Hepatocyte (in vitro differentiated cells): Measurements from ENCODE around the gene NHS. TPM values are rescaled to one million over a fixed set of nuclear protein-coding genes. Genes with fewer than 3 reads are reported as not detected.

Source experiments
- DNase-seq: peaks from one replicate; pipeline ENCODE4 v3.0.0-alpha.2; 2016; ENCODE audit warnings: low spot score
- H2AFZ ChIP-seq: fragments of 200-600 bp; sonication (generic); 2 replicates; pipeline ENCODE4 v1.6.0; 2016; ENCODE audit warnings: antibody characterized with exemption, mild to moderate bottlenecking
- H3K27ac ChIP-seq: fragments of 200-600 bp; sonication (generic); 2 replicates; pipeline ENCODE4 v1.5.1; 2016; ENCODE audit warnings: mild to moderate bottlenecking
- H3K27me3 ChIP-seq: fragments of 200-600 bp; sonication (generic); 2 replicates; pipeline ENCODE4 v1.6.1; 2016
- H3K36me3 ChIP-seq: fragments of 200-600 bp; sonication (generic); replicated peaks from 2 replicates; pipeline ENCODE4 v1.5.1; 2016; ENCODE audit warnings: low read depth; ENCODE audit not compliant: insufficient read depth
- H3K4me1 ChIP-seq: fragments of 200-600 bp; sonication (generic); 2 replicates; pipeline ENCODE4 v1.5.1; 2016; ENCODE audit warnings: mild to moderate bottlenecking, moderate library complexity; ENCODE audit not compliant: insufficient read depth
- H3K4me2 ChIP-seq: fragments of 200-600 bp; sonication (generic); 2 replicates; pipeline ENCODE4 v1.6.0; 2016
- H3K4me3 ChIP-seq: fragments of 200-600 bp; sonication (generic); 2 replicates; pipeline ENCODE4 v1.5.1; 2016; ENCODE audit warnings: mild to moderate bottlenecking
- H3K79me2 ChIP-seq: fragments of 200-600 bp; sonication (generic); 2 replicates; pipeline ENCODE4 v1.6.0; 2017; ENCODE audit warnings: mild to moderate bottlenecking
- H3K9me2 ChIP-seq: fragments of 200-600 bp; sonication (generic); replicated peaks from 2 replicates; pipeline ENCODE4 v1.6.0; 2017; ENCODE audit warnings: mild to moderate bottlenecking; ENCODE audit not compliant: insufficient read depth
- H3K9me3 ChIP-seq: fragments of 200-600 bp; sonication (generic); 2 replicates; pipeline ENCODE4 v1.5.1; 2016; ENCODE audit warnings: low read depth, mild to moderate bottlenecking
- H4K20me1 ChIP-seq: fragments of 200-600 bp; sonication (generic); 2 replicates; pipeline ENCODE4 v1.6.0; 2016; ENCODE audit warnings: mild to moderate bottlenecking; ENCODE audit not compliant: insufficient read depth, poor library complexity, severe bottlenecking
- CTCF ChIP-seq: fragments of 200-600 bp; sonication (generic); IDR thresholded peaks from 2 replicates; pipeline ENCODE4 v1.5.1; 2016; ENCODE audit warnings: antibody characterized with exemption, mild to moderate bottlenecking; ENCODE audit not compliant: poor library complexity
- EZH2 ChIP-seq: fragments of 200-600 bp; sonication (generic); IDR thresholded peaks from 2 replicates; pipeline ENCODE4 v1.6.1; 2016; ENCODE audit warnings: antibody characterized with exemption, mild to moderate bottlenecking, borderline replicate concordance
- EZH2phosphoT487 ChIP-seq: fragments of 200-600 bp; sonication (generic); IDR thresholded peaks from one replicate; pipeline ENCODE4 v1.6.1; 2018; ENCODE audit warnings: antibody characterized with exemption, mild to moderate bottlenecking, low read depth, moderate library complexity; ENCODE audit not compliant: unreplicated experiment, severe bottlenecking
- WGBS: methylation state at CpG from one replicate; pipeline ENCODE4 v1.1.6; 2016; ENCODE audit warnings: low lambda C conversion rate; ENCODE audit errors: missing lambda C conversion rate; 5-methylcytosine and 5-hydroxymethylcytosine counted together
- polyA plus RNA-seq: library from polyadenylated mRNA; unstranded; fragments of >200 nt; fragmentation: Nextera tagmentation; extraction: Ambion mirVana; gene quantifications from 2 replicates; pipeline ENCODE4 v1.2.1, GENCODE V29; 2016
- total RNA-seq: library from RNA; depleted of rRNA; stranded (reverse); fragments of >200 nt; gene quantifications from 2 replicates; pipeline ENCODE4 v1.2.3, GENCODE V29; 2014

The NHS gene
- total and polyA plus RNA-seq, 2 experiments from 2014 or later, result 0.35 to 3.1 TPM

GRCh38 chrX:17750436-17750835, 375.4 kb downstream of the NHS start:
- Histone ChIP-seq H3K9me2 (no peaks in the 10 kb centered on the region), H3K4me3 (no peak overlapping the region), H3K4me1 (no peaks in the 10 kb centered on the region), H4K20me1 (no peaks in the 10 kb centered on the region), H2AFZ (no peak overlapping the region), H3K36me3 (no peaks in the 10 kb centered on the region), H3K4me2 (no peak overlapping the region), H3K27ac (no peak overlapping the region), H3K79me2 (peaks cover 5% of the 10 kb centered on the region), H3K27me3 (no peaks in the 10 kb centered on the region), H3K9me3 (no peaks in the 10 kb centered on the region)
- no peak for TF ChIP-seq EZH2
- no peak for TF ChIP-seq CTCF
- no peak for TF ChIP-seq EZH2phosphoT487
- 70% methylated on average over 3 of the region's 3 CpGs for WGBS
- DNase-seq, result no peak

- Histone ChIP-seq H3K27me3 (no peaks in the 10 kb centered on the region), H3K36me3 (no peaks in the 10 kb centered on the region), H3K79me2 (no peaks in the 10 kb centered on the region), H4K20me1 (no peaks in the 10 kb centered on the region), H3K9me3 (no peaks in the 10 kb centered on the region), H3K27ac (no peak overlapping the region), H3K9me2 (no peaks in the 10 kb centered on the region), H3K4me3 (no peak overlapping the region), H3K4me1 (no peaks in the 10 kb centered on the region), H2AFZ (no peak overlapping the region), H3K4me2 (no peak overlapping the region)
- TF ChIP-seq EZH2, result no peak
- no peak for TF ChIP-seq CTCF
- no peak for TF ChIP-seq EZH2phosphoT487
- no peak for DNase-seq
- WGBS, result 58% methylated on average over 2 of the region's 2 CpGs
These were observed 383.4 kb downstream of the NHS start for GRCh38 chrX:17758382-17758781.

GRCh38 chrX:17759990-17760389, 385.0 kb downstream of the NHS start:
- no peaks in the 10 kb centered on the region for H3K4me1 ChIP-seq
- H4K20me1 ChIP-seq, result no peaks in the 10 kb centered on the region
- 90% methylated on average over 1 of the region's 1 CpG for WGBS
- TF ChIP-seq EZH2phosphoT487, result no peak
- TF ChIP-seq EZH2, result no peak
- TF ChIP-seq CTCF, result no peak
- H3K4me2 ChIP-seq, result no peak overlapping the region
- H3K27me3 ChIP-seq, result no peaks in the 10 kb centered on the region
- H3K27ac ChIP-seq, result no peak overlapping the region
- no peak for DNase-seq
- H3K9me2 ChIP-seq, result no peaks in the 10 kb centered on the region
- H3K79me2 ChIP-seq, result no peaks in the 10 kb centered on the region
- no peak overlapping the region for H2AFZ ChIP-seq
- no peak overlapping the region for H3K4me3 ChIP-seq
- no peaks in the 10 kb centered on the region for H3K36me3 ChIP-seq
- no peaks in the 10 kb centered on the region for H3K9me3 ChIP-seq

GRCh38 chrX:17767734-17768133, 392.7 kb downstream of the NHS start:
- Histone ChIP-seq H3K79me2 (no peaks in the 10 kb centered on the region), H3K36me3 (no peaks in the 10 kb centered on the region), H2AFZ (no peak overlapping the region), H3K9me3 (no peaks in the 10 kb centered on the region), H3K4me2 (no peak overlapping the region), H3K27me3 (no peaks in the 10 kb centered on the region), H3K9me2 (no peaks in the 10 kb centered on the region), H3K4me1 (no peaks in the 10 kb centered on the region), H4K20me1 (no peaks in the 10 kb centered on the region), H3K27ac (no peak overlapping the region), H3K4me3 (no peak overlapping the region)
- no peak for DNase-seq
- 27% methylated on average over 1 of the region's 1 CpG for WGBS
- TF ChIP-seq CTCF (no peak), EZH2phosphoT487 (no peak), EZH2 (no peak)
